ENCODE results near the gene CYP1B1. TPM values are rescaled to one million over a fixed set of nuclear protein-coding genes. Genes with fewer than 3 reads are reported as not detected.

Gene CYP1B1
- total and polyA plus RNA-seq, 9 donors, result 5.4 to 34.5 (median 12.5) TPM

- TF ChIP-seq EP300 (IDR thresholded peaks at IDR 0.05), result no peak
- no peak for TF ChIP-seq CTCF (IDR thresholded peaks at IDR 0.05)
- TF ChIP-seq POLR2A (IDR thresholded peaks at IDR 0.05), result no peak
- no peaks in the 10 kb centered on the region for H3K9me3 ChIP-seq
- peaks cover 3% of the 10 kb centered on the region for H3K4me1 ChIP-seq (ENCODE audit: insufficient read depth)
- 40 to 70% (median 56%) methylated on average over 32 of the region's 32 CpGs for WGBS, 3 donors
- peak overlapping the region; percentile 16 to 52 for H3K27ac ChIP-seq
- intact Hi-C loops (cut with DNase I), result loop anchor here in 2 of 4 donors (10.0 kb wide), 3 partner anchors 91 to 201 kb away; no protein-coding TSS in a partner anchor
- H3K27me3 ChIP-seq, result no peaks in the 10 kb centered on the region
- H3K36me3 ChIP-seq, result no peaks in the 10 kb centered on the region
- DNase-seq, result peak in 1 of 5 donors; percentile 43
- peak overlapping the region; percentile 44 for H3K4me3 ChIP-seq
Observed at GRCh38 chr2:38073211-38074057, 2.5 kb downstream of the CYP1B1 start.

GRCh38 chr2:38070438-38070837, 5.5 kb downstream of the CYP1B1 start:
- peak overlapping the region in 1 of 2 donors; percentile 31 for H3K27ac ChIP-seq
- intact Hi-C loops (cut with DNase I), result loop anchor here in 2 of 4 donors (10.0 kb wide), 3 partner anchors 94 to 204 kb away; no protein-coding TSS in a partner anchor
- no peak for TF ChIP-seq EP300 (IDR thresholded peaks at IDR 0.05)
- no peak for TF ChIP-seq POLR2A (IDR thresholded peaks at IDR 0.05)
- WGBS, 3 donors, result 70 to 94% (median 86%) methylated on average over 3 of the region's 3 CpGs
- H3K27me3 ChIP-seq, result no peaks in the 10 kb centered on the region
- H3K4me3 ChIP-seq, result no peak overlapping the region
- H3K4me1 ChIP-seq (ENCODE audit: insufficient read depth), result peaks cover 3% of the 10 kb centered on the region
- no peak for DNase-seq
- no peaks in the 10 kb centered on the region for H3K36me3 ChIP-seq
- H3K9me3 ChIP-seq, result no peaks in the 10 kb centered on the region

- intact Hi-C loops (cut with DNase I), result no loop called here
- TF ChIP-seq EP300 (IDR thresholded peaks at IDR 0.05), result no peak
- 63 to 83% (median 78%) methylated on average over 4 of the region's 4 CpGs for WGBS, 3 donors
- no peak for DNase-seq
- Histone ChIP-seq H3K36me3 (no peaks in the 10 kb centered on the region), H3K9me3 (no peaks in the 10 kb centered on the region), H3K27ac (no peak overlapping the region), H3K4me3 (peak overlapping the region; percentile 5), H3K4me1 (ENCODE audit: insufficient read depth) (no peaks in the 10 kb centered on the region), H3K27me3 (no peaks in the 10 kb centered on the region)
Observed at GRCh38 chr2:38068234-38068633, 7.7 kb downstream of the CYP1B1 start.

- intact Hi-C loops (cut with DNase I), result no loop called here
- H3K4me3 ChIP-seq, result no peak overlapping the region
- H3K36me3 ChIP-seq, result no peaks in the 10 kb centered on the region
- DNase-seq, result no peak
- TF ChIP-seq CTCF (IDR thresholded peaks at IDR 0.05), result no peak
- TF ChIP-seq EP300 (IDR thresholded peaks at IDR 0.05), result no peak
- H3K27me3 ChIP-seq, result no peaks in the 10 kb centered on the region
- H3K9me3 ChIP-seq, result no peaks in the 10 kb centered on the region
- no peak overlapping the region for H3K27ac ChIP-seq
- 49 to 76% (median 71%) methylated on average over 6 of the region's 6 CpGs for WGBS, 3 donors
- H3K4me1 ChIP-seq (ENCODE audit: insufficient read depth), result no peaks in the 10 kb centered on the region
Observed at GRCh38 chr2:38066421-38067115, 9.4 kb downstream of the CYP1B1 start.

- Histone ChIP-seq H3K9me3 (no peaks in the 10 kb centered on the region), H3K27ac (no peak overlapping the region), H3K4me1 (ENCODE audit: insufficient read depth) (no peaks in the 10 kb centered on the region), H3K27me3 (no peaks in the 10 kb centered on the region), H3K4me3 (no peak overlapping the region), H3K36me3 (no peaks in the 10 kb centered on the region)
- DNase-seq, result no peak
- 80 to 94% (median 90%) methylated on average over 6 of the region's 6 CpGs for WGBS, 3 donors
- intact Hi-C loops (cut with DNase I), result no loop called here
- TF ChIP-seq CTCF (IDR thresholded peaks at IDR 0.05) (no peak), EP300 (IDR thresholded peaks at IDR 0.05) (no peak), POLR2A (IDR thresholded peaks at IDR 0.05) (no peak)
Observed at GRCh38 chr2:38065502-38066135, 10.3 kb downstream of the CYP1B1 start.

All from ovary (tissue), 9 donors.